Endothelial cell of umbilical vein (primary cell): ENCODE measurements around the gene GRIK3.

Experiments
- JUN ChIP-seq: IDR thresholded peaks from 2 replicates; pipeline ENCODE4 v1.6.1; 2011; ENCODE audit warnings: borderline replicate concordance, low read depth; ENCODE audit not compliant: insufficient read length, insufficient read depth
- POLR2AphosphoS5 ChIP-seq: IDR thresholded peaks from 2 replicates; pipeline ENCODE4 v1.6.1; 2012; ENCODE audit warnings: low read depth, mild to moderate bottlenecking, control low read depth, low read length, moderate library complexity; ENCODE audit not compliant: insufficient read depth

DNA sequence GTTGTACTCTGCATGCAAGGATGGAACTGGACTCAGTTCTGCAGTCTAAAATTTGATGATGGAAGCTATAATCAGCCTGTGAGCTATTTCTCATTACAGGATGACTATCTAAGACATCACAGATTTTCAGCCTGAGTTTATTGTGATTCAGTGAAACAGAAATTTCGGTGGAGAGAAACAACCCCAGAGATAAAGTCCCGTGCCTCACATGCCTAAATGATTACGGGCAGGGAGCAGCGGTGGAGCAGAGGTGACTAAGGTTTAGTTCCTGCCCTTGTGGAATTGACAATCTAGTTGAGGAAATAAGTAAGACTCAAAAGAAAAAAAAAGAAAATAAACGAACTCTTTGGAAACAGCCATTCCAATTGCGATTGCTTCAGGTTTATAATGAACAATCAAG is 96.9 kb downstream of the GRIK3 start:
- TF ChIP-seq JUN (no peak), POLR2AphosphoS5 (no peak)
